Neural cell (in vitro differentiated cells): ENCODE measurements around the gene TENM3. TPM values are rescaled to one million over a fixed set of nuclear protein-coding genes. Genes with fewer than 3 reads are reported as not detected.

Source experiments
- H2AFZ ChIP-seq: fragments of 200-600, 300-800 bp; sonication (generic), shearing (Covaris generic); 2 replicates; pipeline ENCODE4 v1.6.0; 2014; ENCODE audit warnings: low read depth, mild to moderate bottlenecking, antibody characterized with exemption, low read length, moderate library complexity
- H3F3A ChIP-seq: fragments of 200-600 bp; shearing (Covaris generic); 2 replicates; pipeline ENCODE4 v1.6.1; 2016; ENCODE audit warnings: mild to moderate bottlenecking, moderate library complexity, mixed read lengths, antibody characterized with exemption, low read length; ENCODE audit not compliant: insufficient read depth, poor library complexity, severe bottlenecking
- H3K27ac ChIP-seq: fragments of 200-600, 300-800 bp; sonication (generic), shearing (Covaris generic); 2 replicates; pipeline ENCODE4 v1.5.1; 2014; ENCODE audit warnings: mild to moderate bottlenecking, low read length, moderate library complexity
- H3K27me3 ChIP-seq: fragments of 300-800, 200-600 bp; sonication (generic), shearing (Covaris generic); 2 replicates; pipeline ENCODE4 v1.6.0; 2014; ENCODE audit warnings: mild to moderate bottlenecking, low read depth, low read length, moderate library complexity; ENCODE audit not compliant: insufficient read depth
- H3K36me3 ChIP-seq: fragments of 300-800, 200-600 bp; sonication (generic), shearing (Covaris generic); 2 replicates; pipeline ENCODE4 v1.5.1; 2014; ENCODE audit warnings: mild to moderate bottlenecking, antibody characterized with exemption, low read length, moderate library complexity; ENCODE audit not compliant: insufficient read depth
- H3K4me2 ChIP-seq: fragments of 300-800, 200-600 bp; sonication (generic), shearing (Covaris generic); 2 replicates; pipeline ENCODE4 v1.6.0; 2014; ENCODE audit warnings: mild to moderate bottlenecking, low read length
- H3K4me3 ChIP-seq: fragments of 300-800, 200-600 bp; sonication (generic), shearing (Covaris generic); 2 replicates; pipeline ENCODE4 v1.5.1; 2014; ENCODE audit warnings: mild to moderate bottlenecking, low read length, moderate library complexity
- H3K79me2 ChIP-seq: fragments of 200-600 bp; shearing (Covaris generic); replicated peaks from 2 replicates; pipeline ENCODE4 v1.6.0; 2014; ENCODE audit warnings: mild to moderate bottlenecking, low read length, moderate library complexity; ENCODE audit not compliant: insufficient read depth
- H3K9ac ChIP-seq: fragments of 300-800, 200-600 bp; sonication (generic), shearing (Covaris generic); 2 replicates; pipeline ENCODE4 v1.6.1; 2016; ENCODE audit warnings: mild to moderate bottlenecking, low read length, mixed read lengths
- H3K9me2 ChIP-seq: fragments of 200-600 bp; shearing (Covaris generic); 2 replicates; pipeline ENCODE4 v1.6.1; 2016; ENCODE audit warnings: mild to moderate bottlenecking, low read length, mixed read lengths; ENCODE audit not compliant: insufficient read depth
- H3K9me3 ChIP-seq: fragments of 200-600, 300-800 bp; sonication (generic), shearing (Covaris generic); 2 replicates; pipeline ENCODE4 v1.6.1; 2016; ENCODE audit warnings: mild to moderate bottlenecking, mixed run types, low read length, moderate library complexity, mixed read lengths
- H4K20me1 ChIP-seq: fragments of 200-600 bp; shearing (Covaris generic); 2 replicates; pipeline ENCODE4 v1.6.1; 2016; ENCODE audit warnings: mild to moderate bottlenecking, mixed run types; ENCODE audit not compliant: insufficient read depth
- EP300 ChIP-seq: fragments of 450-650 bp; conservative IDR thresholded peaks from 2 replicates; pipeline ENCODE4 v1.6.1; 2014; ENCODE audit warnings: antibody characterized with exemption, mild to moderate bottlenecking, moderate library complexity; ENCODE audit not compliant: poor library complexity, severe bottlenecking
- EZH2 ChIP-seq: fragments of 200-600, 300-800 bp; shearing (Covaris generic), sonication (generic); IDR thresholded peaks from 2 replicates; pipeline ENCODE4 v1.6.1; 2014; ENCODE audit warnings: antibody characterized with exemption, low read length, borderline replicate concordance, mild to moderate bottlenecking; ENCODE audit not compliant: insufficient read depth, poor library complexity, severe bottlenecking
- MXI1 ChIP-seq: fragments of 450-650 bp; conservative IDR thresholded peaks from 2 replicates; pipeline ENCODE4 v1.6.1; 2014; ENCODE audit warnings: antibody characterized with exemption, mild to moderate bottlenecking; ENCODE audit not compliant: poor library complexity, severe bottlenecking
- POLR2AphosphoS5 ChIP-seq: IDR thresholded peaks from 2 replicates; pipeline ENCODE4 v1.6.1; 2012
- RAD21 ChIP-seq: fragments of 450-650 bp; conservative IDR thresholded peaks from 2 replicates; pipeline ENCODE4 v1.6.1; 2014; ENCODE audit warnings: antibody characterized with exemption, mild to moderate bottlenecking, moderate library complexity
- SMC3 ChIP-seq: fragments of 450-650 bp; conservative IDR thresholded peaks from 2 replicates; pipeline ENCODE4 v1.6.1; 2014; ENCODE audit warnings: antibody characterized with exemption, mild to moderate bottlenecking, moderate library complexity; ENCODE audit not compliant: poor library complexity
- TAF1 ChIP-seq: IDR thresholded peaks from 2 replicates; pipeline ENCODE4 v1.6.1; 2012; ENCODE audit warnings: low read depth
- polyA plus RNA-seq: library from polyadenylated mRNA; depleted of rRNA; stranded (reverse); fragments of >200 nt; gene quantifications from 2 replicates; pipeline ENCODE4 v1.2.3, GENCODE V29; 2014
- TF ChIP-seq, protein P1 (sequence below): IDR thresholded peaks from 2 replicates; pipeline ENCODE4 v1.6.1; 2012; ENCODE audit warnings: borderline replicate concordance
- TF ChIP-seq, protein P2 (sequence below): fragments of 450-650 bp; IDR thresholded peaks from 2 replicates; pipeline ENCODE4 v1.5.1; 2014; ENCODE audit warnings: antibody characterized with exemption, mild to moderate bottlenecking, moderate library complexity; ENCODE audit not compliant: poor library complexity, severe bottlenecking

Gene TENM3
- polyA plus RNA-seq, 1 donor from 2014 or later = 7.3 TPM

DNA sequence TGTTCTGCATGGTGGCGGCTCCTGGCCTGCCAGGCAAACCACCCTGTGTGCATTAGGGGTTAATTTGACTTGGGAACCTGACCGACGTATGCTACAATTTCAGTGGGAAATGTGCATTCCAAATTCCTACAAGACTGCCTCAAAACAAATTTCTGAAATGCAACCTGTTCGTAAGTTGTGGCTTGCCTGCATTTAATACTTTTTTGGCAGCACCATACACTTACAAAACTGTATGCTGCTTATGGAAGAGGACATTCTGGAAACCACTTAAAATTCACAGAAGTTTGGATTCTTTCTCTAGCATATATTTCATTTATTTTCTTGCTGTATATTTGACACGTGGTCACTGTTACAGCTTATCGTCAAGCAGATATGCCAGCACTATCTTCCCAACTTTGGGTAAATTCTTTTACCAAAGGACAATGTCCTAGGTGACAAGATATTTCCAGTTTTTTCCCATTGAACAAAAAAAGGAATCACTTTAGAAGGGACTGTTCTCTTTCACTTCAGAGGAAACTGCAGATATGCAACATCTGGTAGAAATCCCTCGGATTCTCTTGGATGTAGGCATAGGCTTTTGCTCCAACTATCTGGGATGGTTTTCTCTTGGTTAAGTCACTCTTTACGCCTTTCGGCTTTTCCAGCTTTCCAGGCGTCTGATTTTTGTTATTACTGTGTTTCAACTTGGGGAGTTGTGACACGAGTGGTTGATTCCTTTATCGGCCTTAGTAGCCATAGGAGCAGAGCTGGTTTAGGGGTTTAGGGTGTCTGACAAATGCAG, 9.7 kb upstream of the TENM3 start:
- Histone ChIP-seq H3F3A (no peaks in the 10 kb centered on the region), H3K4me3 (no peak overlapping the region), H3K27ac (no peak overlapping the region), H3K9ac (no peak overlapping the region), H3K79me2 (no peaks in the 10 kb centered on the region), H2AFZ (no peak overlapping the region), H3K9me3 (no peaks in the 10 kb centered on the region), H3K27me3 (no peaks in the 10 kb centered on the region), H3K36me3 (no peaks in the 10 kb centered on the region), H4K20me1 (no peaks in the 10 kb centered on the region), H3K4me2 (no peak overlapping the region), H3K9me2 (no peaks in the 10 kb centered on the region)
- TF ChIP-seq RAD21 (no peak), SMC3 (no peak), POLR2AphosphoS5 (no peak), EP300 (no peak), EZH2 (no peak), MXI1 (no peak)
- TF ChIP-seq, protein P1, sequence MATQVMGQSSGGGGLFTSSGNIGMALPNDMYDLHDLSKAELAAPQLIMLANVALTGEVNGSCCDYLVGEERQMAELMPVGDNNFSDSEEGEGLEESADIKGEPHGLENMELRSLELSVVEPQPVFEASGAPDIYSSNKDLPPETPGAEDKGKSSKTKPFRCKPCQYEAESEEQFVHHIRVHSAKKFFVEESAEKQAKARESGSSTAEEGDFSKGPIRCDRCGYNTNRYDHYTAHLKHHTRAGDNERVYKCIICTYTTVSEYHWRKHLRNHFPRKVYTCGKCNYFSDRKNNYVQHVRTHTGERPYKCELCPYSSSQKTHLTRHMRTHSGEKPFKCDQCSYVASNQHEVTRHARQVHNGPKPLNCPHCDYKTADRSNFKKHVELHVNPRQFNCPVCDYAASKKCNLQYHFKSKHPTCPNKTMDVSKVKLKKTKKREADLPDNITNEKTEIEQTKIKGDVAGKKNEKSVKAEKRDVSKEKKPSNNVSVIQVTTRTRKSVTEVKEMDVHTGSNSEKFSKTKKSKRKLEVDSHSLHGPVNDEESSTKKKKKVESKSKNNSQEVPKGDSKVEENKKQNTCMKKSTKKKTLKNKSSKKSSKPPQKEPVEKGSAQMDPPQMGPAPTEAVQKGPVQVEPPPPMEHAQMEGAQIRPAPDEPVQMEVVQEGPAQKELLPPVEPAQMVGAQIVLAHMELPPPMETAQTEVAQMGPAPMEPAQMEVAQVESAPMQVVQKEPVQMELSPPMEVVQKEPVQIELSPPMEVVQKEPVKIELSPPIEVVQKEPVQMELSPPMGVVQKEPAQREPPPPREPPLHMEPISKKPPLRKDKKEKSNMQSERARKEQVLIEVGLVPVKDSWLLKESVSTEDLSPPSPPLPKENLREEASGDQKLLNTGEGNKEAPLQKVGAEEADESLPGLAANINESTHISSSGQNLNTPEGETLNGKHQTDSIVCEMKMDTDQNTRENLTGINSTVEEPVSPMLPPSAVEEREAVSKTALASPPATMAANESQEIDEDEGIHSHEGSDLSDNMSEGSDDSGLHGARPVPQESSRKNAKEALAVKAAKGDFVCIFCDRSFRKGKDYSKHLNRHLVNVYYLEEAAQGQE = no peak
- TF ChIP-seq, protein P2, sequence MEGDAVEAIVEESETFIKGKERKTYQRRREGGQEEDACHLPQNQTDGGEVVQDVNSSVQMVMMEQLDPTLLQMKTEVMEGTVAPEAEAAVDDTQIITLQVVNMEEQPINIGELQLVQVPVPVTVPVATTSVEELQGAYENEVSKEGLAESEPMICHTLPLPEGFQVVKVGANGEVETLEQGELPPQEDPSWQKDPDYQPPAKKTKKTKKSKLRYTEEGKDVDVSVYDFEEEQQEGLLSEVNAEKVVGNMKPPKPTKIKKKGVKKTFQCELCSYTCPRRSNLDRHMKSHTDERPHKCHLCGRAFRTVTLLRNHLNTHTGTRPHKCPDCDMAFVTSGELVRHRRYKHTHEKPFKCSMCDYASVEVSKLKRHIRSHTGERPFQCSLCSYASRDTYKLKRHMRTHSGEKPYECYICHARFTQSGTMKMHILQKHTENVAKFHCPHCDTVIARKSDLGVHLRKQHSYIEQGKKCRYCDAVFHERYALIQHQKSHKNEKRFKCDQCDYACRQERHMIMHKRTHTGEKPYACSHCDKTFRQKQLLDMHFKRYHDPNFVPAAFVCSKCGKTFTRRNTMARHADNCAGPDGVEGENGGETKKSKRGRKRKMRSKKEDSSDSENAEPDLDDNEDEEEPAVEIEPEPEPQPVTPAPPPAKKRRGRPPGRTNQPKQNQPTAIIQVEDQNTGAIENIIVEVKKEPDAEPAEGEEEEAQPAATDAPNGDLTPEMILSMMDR = no peak

DNA sequence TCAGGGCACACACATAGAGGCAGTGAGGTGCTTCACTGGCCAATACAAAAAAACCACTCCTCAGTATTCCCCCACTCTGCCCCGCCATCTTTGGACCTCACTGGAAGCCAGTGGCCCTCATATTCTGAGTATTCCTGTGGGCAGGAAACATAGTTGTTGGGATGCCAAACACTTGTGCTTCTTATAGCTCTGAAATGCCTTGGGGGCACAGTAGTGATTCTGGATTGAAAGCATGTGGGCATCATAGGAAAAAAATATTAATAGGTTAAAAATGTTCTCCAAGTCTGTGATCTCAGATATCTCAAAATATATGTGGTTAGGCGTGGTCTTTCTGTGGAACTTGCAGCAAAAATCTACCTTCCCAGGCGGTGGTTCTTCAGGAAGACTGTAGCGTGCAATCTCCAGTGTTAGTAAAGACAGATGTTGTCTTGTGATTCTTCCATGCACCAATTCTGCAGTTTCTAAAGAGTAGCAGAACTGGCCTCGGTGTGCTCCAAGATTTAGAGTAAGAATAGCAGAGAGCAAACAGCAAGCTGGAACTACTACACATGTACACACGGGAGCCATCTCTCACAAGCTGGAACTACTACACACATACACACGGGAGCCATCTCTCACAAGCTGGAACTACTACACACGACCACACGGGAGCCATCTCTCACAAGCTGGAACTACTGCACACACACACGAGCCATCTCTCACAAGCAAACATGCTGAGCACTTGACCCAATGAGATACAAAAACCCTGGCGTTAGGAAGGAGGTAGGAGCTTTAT, 8.0 kb upstream of the TENM3 start:
- Histone ChIP-seq H4K20me1 (no peaks in the 10 kb centered on the region), H3K4me3 (no peak overlapping the region), H3K9me2 (no peaks in the 10 kb centered on the region), H3K27me3 (no peaks in the 10 kb centered on the region), H3K79me2 (no peaks in the 10 kb centered on the region), H2AFZ (no peak overlapping the region), H3K4me2 (no peak overlapping the region), H3K9me3 (no peaks in the 10 kb centered on the region), H3K27ac (no peak overlapping the region), H3K9ac (no peak overlapping the region), H3K36me3 (no peaks in the 10 kb centered on the region), H3F3A (no peaks in the 10 kb centered on the region)
- TF ChIP-seq, protein P1 = no peak
- no peak for TF ChIP-seq MXI1
- TF ChIP-seq EP300 = no peak
- TF ChIP-seq TAF1 = no peak
- no peak for TF ChIP-seq SMC3
- no peak for TF ChIP-seq POLR2AphosphoS5
- TF ChIP-seq, protein P2 = no peak
- TF ChIP-seq RAD21 = no peak
- TF ChIP-seq EZH2 = no peak
